A673 (cell line): ENCODE measurements around the gene AWAT1. TPM values are rescaled to one million over a fixed set of nuclear protein-coding genes. Genes with fewer than 3 reads are reported as not detected.

Experiments used
- BruUV-seq: library from RNA; stranded (reverse); fragments of 400-500 nt; replicated peaks from 2 replicates; lab custom pipeline; 2021; lab: Mats Ljungman, UMichigan
- CTCF ChIA-PET: fragments of 300-600 bp; sonication (Branson Sonifier 250); formaldehyde crosslinking; loops from one replicate; lab custom pipeline; 2022; ENCODE audit warnings: antibody characterized with exemption; lab: Charles Lee
- POLR2A ChIA-PET: fragments of 300-600 bp; sonication (Branson Sonifier 250); formaldehyde crosslinking; loops from one replicate; lab custom pipeline; 2022; ENCODE audit warnings: antibody characterized with exemption; ENCODE audit not compliant: low non-redundant PET; lab: Charles Lee
- DNase-seq: peaks from one replicate; pipeline ENCODE4 v3.0.0-alpha.2; 2015; ENCODE audit warnings: low spot score
- H3K27ac ChIP-seq: fragments of 200-600 bp; sonication (generic); 2 replicates; pipeline ENCODE4 v1.5.1; 2016; ENCODE audit warnings: mixed run types, low read depth, mild to moderate bottlenecking, mixed read lengths, antibody characterized with exemption, low read length; ENCODE audit not compliant: poor library complexity, severe bottlenecking
- H3K27me3 ChIP-seq: fragments of 200-600 bp; sonication (generic); replicated peaks from 2 replicates; pipeline ENCODE4 v1.6.1; 2017; ENCODE audit warnings: mixed run types, low read depth, mild to moderate bottlenecking, mixed read lengths, antibody characterized with exemption, low read length; ENCODE audit not compliant: insufficient read depth, poor library complexity
- H3K36me3 ChIP-seq: fragments of 200-600 bp; sonication (generic); 2 replicates; pipeline ENCODE4 v1.6.1; 2016; ENCODE audit warnings: mixed run types, mild to moderate bottlenecking, mixed read lengths, antibody characterized with exemption, low read length; ENCODE audit not compliant: insufficient read depth, poor library complexity, severe bottlenecking
- H3K4me1 ChIP-seq: fragments of 200-600 bp; sonication (generic); 2 replicates; pipeline ENCODE4 v1.6.1; 2017; ENCODE audit warnings: mixed run types, mild to moderate bottlenecking, mixed read lengths, antibody characterized with exemption, low read length; ENCODE audit not compliant: insufficient read depth, poor library complexity, severe bottlenecking
- H3K4me3 ChIP-seq: fragments of 200-600 bp; sonication (generic); 2 replicates; pipeline ENCODE4 v1.5.1; 2016; ENCODE audit warnings: low read depth, mixed run types, mild to moderate bottlenecking, mixed read lengths, low read length; ENCODE audit not compliant: poor library complexity, severe bottlenecking
- H3K9me3 ChIP-seq: fragments of 200-600 bp; sonication (generic); 2 replicates; pipeline ENCODE4 v1.6.1; 2016; ENCODE audit warnings: mixed run types, low read depth, mild to moderate bottlenecking, mixed read lengths, antibody characterized with exemption, low read length; ENCODE audit not compliant: poor library complexity, severe bottlenecking
- CTCF ChIP-seq: fragments of 300-800, 200-600 bp; sonication (generic); conservative IDR thresholded peaks from 2 replicates; pipeline ENCODE4 v1.5.1; 2017; ENCODE audit warnings: low read depth, mild to moderate bottlenecking, antibody characterized with exemption, low read length, moderate library complexity, mixed read lengths
- EZH2 ChIP-seq: fragments of 200-600 bp; sonication (generic); IDR thresholded peaks from 2 replicates; pipeline ENCODE4 v1.6.1; 2017; ENCODE audit warnings: borderline replicate concordance, low read depth, mild to moderate bottlenecking, mixed read lengths, antibody characterized with exemption, low read length; ENCODE audit not compliant: poor library complexity, severe bottlenecking
- intact Hi-C: fragments of 100-400 bp; cut with micrococcal nuclease; formaldehyde crosslinking; loops from one replicate; pipeline ENCODE4 v1.10.0; 2022; ENCODE audit not compliant: unreplicated experiment
- total RNA-seq: library from RNA; stranded (reverse); gene quantifications from 2 replicates; pipeline ENCODE4 v1.2.3, GENCODE V29; 2021

Gene AWAT1
- total RNA-seq, 1 experiment from 2014 or later, result not detected

GRCh38 chrX:70226048-70226447 is 8.4 kb upstream of the AWAT1 start:
- intact Hi-C loops, result no loop called here
- ChIA-PET CTCF (no interaction called here), POLR2A (no interaction called here)

GRCh38 chrX:70226687-70227086 is 7.8 kb upstream of the AWAT1 start:
- Histone ChIP-seq H3K27me3 (no peaks in the 10 kb centered on the region), H3K36me3 (no peaks in the 10 kb centered on the region), H3K4me1 (no peaks in the 10 kb centered on the region), H3K27ac (no peak overlapping the region), H3K4me3 (no peak overlapping the region), H3K9me3 (no peaks in the 10 kb centered on the region)
- no peak for TF ChIP-seq EZH2
- no peak for TF ChIP-seq CTCF
- intact Hi-C loops, result no loop called here
- BruUV-seq, result no TSS peak
- ChIA-PET POLR2A (no interaction called here), CTCF (no interaction called here)
- DNase-seq, result no peak

More at GRCh38 chrX:70226048-70226447, 8.4 kb upstream of the AWAT1 start:
- Histone ChIP-seq H3K9me3 (no peaks in the 10 kb centered on the region), H3K27ac (no peak overlapping the region), H3K4me1 (no peaks in the 10 kb centered on the region), H3K27me3 (no peaks in the 10 kb centered on the region), H3K36me3 (no peaks in the 10 kb centered on the region), H3K4me3 (no peak overlapping the region)
- no peak for DNase-seq
- no peak for TF ChIP-seq CTCF
- no peak for TF ChIP-seq EZH2
- no TSS peak for BruUV-seq

- TF ChIP-seq EZH2 (no peak), CTCF (no peak)
- no peak for DNase-seq
- Histone ChIP-seq H3K4me1 (no peaks in the 10 kb centered on the region), H3K4me3 (no peak overlapping the region), H3K36me3 (no peaks in the 10 kb centered on the region), H3K27ac (no peak overlapping the region), H3K27me3 (no peaks in the 10 kb centered on the region), H3K9me3 (no peaks in the 10 kb centered on the region)
- intact Hi-C loops, result no loop called here
- ChIA-PET POLR2A (no interaction called here), CTCF (no interaction called here)
- no TSS peak for BruUV-seq
These were observed 2.8 kb upstream of the AWAT1 start for GRCh38 chrX:70231666-70232065.
